NCI-H748 treated with DMSO at 0.1 percent for 48 hours (cell line): ENCODE results near the gene SMIM5.

Experiments
- DNase-seq: peaks from one replicate; lab custom pipeline; 2025; lab: John Stamatoyannopoulos, UW

SMIM5 gene

GRCh38 chr17:75667825-75668224 lies 34.6 kb downstream of the SMIM5 start:
- no peak for DNase-seq

- DNase-seq: no peak
These were observed 35.3 kb downstream of the SMIM5 start for GRCh38 chr17:75668489-75668888.

GRCh38 chr17:75670868-75671267 lies 37.6 kb downstream of the SMIM5 start:
- DNase-seq: no peak

GRCh38 chr17:75672011-75672410 lies 38.8 kb downstream of the SMIM5 start:
- DNase-seq: no peak

GRCh38 chr17:75673487-75673886 lies 40.3 kb downstream of the SMIM5 start:
- no peak for DNase-seq

- no peak for DNase-seq
These were observed 43.2 kb downstream of the SMIM5 start for GRCh38 chr17:75676461-75676860.

- DNase-seq: no peak
These were observed 46.5 kb downstream of the SMIM5 start for GRCh38 chr17:75679706-75680211.

GRCh38 chr17:75680431-75680830 lies 47.2 kb downstream of the SMIM5 start:
- no peak for DNase-seq

GRCh38 chr17:75681289-75681688 lies 48.1 kb downstream of the SMIM5 start:
- no peak for DNase-seq

- no peak for DNase-seq
These were observed 50.3 kb downstream of the SMIM5 start for GRCh38 chr17:75683583-75683982.

GRCh38 chr17:75684249-75684648 lies 51.0 kb downstream of the SMIM5 start:
- no peak for DNase-seq

- DNase-seq: no peak
These were observed 51.7 kb downstream of the SMIM5 start for GRCh38 chr17:75684924-75685323.

GRCh38 chr17:75685499-75685898 lies 52.3 kb downstream of the SMIM5 start:
- no peak for DNase-seq

- no peak for DNase-seq
These were observed 55.1 kb downstream of the SMIM5 start for GRCh38 chr17:75688209-75688825.

GRCh38 chr17:75689441-75689873 lies 56.2 kb downstream of the SMIM5 start:
- DNase-seq: no peak
